ENCODE measurements around the gene SND1.

The SND1 gene

GRCh38 chr7:127683776-127684681, 32.0 kb downstream of the SND1 start:
- DNase-seq (ENCODE audit: low spot score) = no peak

- no peak for DNase-seq (ENCODE audit: low spot score)
Observed at GRCh38 chr7:127689194-127689772, 37.3 kb downstream of the SND1 start.

- DNase-seq (ENCODE audit: low spot score) = no peak
Observed at GRCh38 chr7:127690337-127690736, 38.3 kb downstream of the SND1 start.

- DNase-seq (ENCODE audit: low spot score) = no peak
Observed at GRCh38 chr7:127690806-127691205, 38.8 kb downstream of the SND1 start.

- DNase-seq (ENCODE audit: low spot score) = no peak
Observed at GRCh38 chr7:127692200-127692599, 40.2 kb downstream of the SND1 start.

GRCh38 chr7:127699853-127700252, 47.9 kb downstream of the SND1 start:
- no peak for DNase-seq (ENCODE audit: low spot score)

GRCh38 chr7:127702052-127702652, 50.2 kb downstream of the SND1 start:
- no peak for DNase-seq (ENCODE audit: low spot score)

- no peak for DNase-seq (ENCODE audit: low spot score)
Observed at GRCh38 chr7:127702938-127703337, 50.9 kb downstream of the SND1 start.

GRCh38 chr7:127704211-127704610, 52.2 kb downstream of the SND1 start:
- DNase-seq (ENCODE audit: low spot score) = no peak

GRCh38 chr7:127705461-127705959, 53.5 kb downstream of the SND1 start:
- no peak for DNase-seq (ENCODE audit: low spot score)

- DNase-seq (ENCODE audit: low spot score) = no peak
Observed at GRCh38 chr7:127706766-127707165, 54.8 kb downstream of the SND1 start.

GRCh38 chr7:127708201-127708600, 56.2 kb downstream of the SND1 start:
- DNase-seq (ENCODE audit: low spot score) = no peak

- no peak for DNase-seq (ENCODE audit: low spot score)
Observed at GRCh38 chr7:127708788-127709187, 56.8 kb downstream of the SND1 start.

GRCh38 chr7:127710635-127711034, 58.6 kb downstream of the SND1 start:
- no peak for DNase-seq (ENCODE audit: low spot score)

GRCh38 chr7:127711872-127712271, 59.9 kb downstream of the SND1 start:
- DNase-seq (ENCODE audit: low spot score) = no peak

- DNase-seq (ENCODE audit: low spot score) = no peak
Observed at GRCh38 chr7:127713006-127713405, 61.0 kb downstream of the SND1 start.

- DNase-seq (ENCODE audit: low spot score) = no peak
Observed at GRCh38 chr7:127713758-127714157, 61.8 kb downstream of the SND1 start.

- DNase-seq (ENCODE audit: low spot score) = no peak
Observed at GRCh38 chr7:127715272-127715671, 63.3 kb downstream of the SND1 start.

- DNase-seq (ENCODE audit: low spot score) = no peak
Observed at GRCh38 chr7:127715901-127716300, 63.9 kb downstream of the SND1 start.

- no peak for DNase-seq (ENCODE audit: low spot score)
Observed at GRCh38 chr7:127717502-127718339, 65.7 kb downstream of the SND1 start.

- DNase-seq (ENCODE audit: low spot score) = no peak
Observed at GRCh38 chr7:127718340-127718679, 66.3 kb downstream of the SND1 start.

GRCh38 chr7:127726476-127726875, 74.5 kb downstream of the SND1 start:
- no peak for DNase-seq (ENCODE audit: low spot score)

All from left forelimb (tissue), 1 donor.